Tibial nerve (tissue), 4 donors: ENCODE results near the gene PFKFB4. TPM values are rescaled to one million over a fixed set of nuclear protein-coding genes. Genes with fewer than 3 reads are reported as not detected.
A peak's percentile ranks its signal among the peaks of the same experiment; 100 is the strongest.

ENCODE experiments used
- DNase-seq, 2 donors: peaks; one replicate each; pipeline ENCODE4 v3.0.0-alpha.2; 2019; ENCODE audit warnings: low spot score in 2 of 2
- H3K27ac ChIP-seq, 4 donors: fragments of 200-600 bp; sonication (generic) in 3 of 4; one replicate each; pipeline ENCODE4 v1.5.1; 2017 to 2019; ENCODE audit warnings: mild to moderate bottlenecking in 1 of 4
- H3K27me3 ChIP-seq, 2 donors: fragments of 200-600 bp; sonication (generic) in 1 of 2; one replicate each; pipeline versions ENCODE4 v1.5.1 to v1.6.0; 2017 to 2019
- H3K36me3 ChIP-seq, 3 donors: fragments of 200-600 bp; sonication (generic); one replicate each; pipeline ENCODE4 v1.5.1; 2018 to 2019
- H3K4me1 ChIP-seq, 4 donors: fragments of 200-600 bp; sonication (generic) in 3 of 4; one replicate each; pipeline ENCODE4 v1.5.1; 2017 to 2019
- H3K4me3 ChIP-seq, 4 donors: fragments of 200-600 bp; sonication (generic) in 3 of 4; one replicate each; pipeline ENCODE4 v1.5.1; 2017 to 2019; ENCODE audit warnings: mild to moderate bottlenecking in 1 of 4, moderate library complexity in 1 of 4
- H3K9me3 ChIP-seq, 4 donors: fragments of 200-600 bp; sonication (generic) in 3 of 4; one replicate each; pipeline ENCODE4 v1.5.1; 2017 to 2019
- EP300 ChIP-seq, 2 donors: sonication (generic); formaldehyde crosslinking; IDR thresholded peaks; one replicate each; pipeline ENCODE4 v1.6.1; 2017; ENCODE audit warnings: antibody characterized with exemption in 2 of 2, mild to moderate bottlenecking in 1 of 2
- POLR2A ChIP-seq, 2 donors: fragments of 450-650 bp; IDR thresholded peaks; one replicate each; pipeline ENCODE4 v1.6.1; 2017; ENCODE audit warnings: antibody characterized with exemption in 2 of 2, mild to moderate bottlenecking in 2 of 2, moderate library complexity in 2 of 2
- WGBS, 2 donors: methylation state at CpG; one replicate each; pipeline ENCODE4 v1.1.5; 2018; 5-methylcytosine and 5-hydroxymethylcytosine counted together
- total RNA-seq, 4 donors: library from RNA; depleted of rRNA; stranded (reverse); fragments of >200 nt; gene quantifications; one replicate each; pipeline ENCODE4 v1.1.0, GENCODE V29; 2016
- TF ChIP-seq, protein P1 (sequence below), 5 experiments: fragments of 200-600 bp in 3 of 5; fragments of 450-650 bp in 2 of 5; sonication (generic) in 3 of 5; IDR thresholded peaks; one replicate each; pipeline ENCODE4 v1.5.1; 2016 to 2019; ENCODE audit warnings: antibody characterized with exemption in 5 of 5, mild to moderate bottlenecking in 3 of 5, moderate library complexity in 2 of 5

PFKFB4 gene
- total RNA-seq: 1 to 10 TPM; 2.2 to 9.0 (median 7.6) TPM

DNA sequence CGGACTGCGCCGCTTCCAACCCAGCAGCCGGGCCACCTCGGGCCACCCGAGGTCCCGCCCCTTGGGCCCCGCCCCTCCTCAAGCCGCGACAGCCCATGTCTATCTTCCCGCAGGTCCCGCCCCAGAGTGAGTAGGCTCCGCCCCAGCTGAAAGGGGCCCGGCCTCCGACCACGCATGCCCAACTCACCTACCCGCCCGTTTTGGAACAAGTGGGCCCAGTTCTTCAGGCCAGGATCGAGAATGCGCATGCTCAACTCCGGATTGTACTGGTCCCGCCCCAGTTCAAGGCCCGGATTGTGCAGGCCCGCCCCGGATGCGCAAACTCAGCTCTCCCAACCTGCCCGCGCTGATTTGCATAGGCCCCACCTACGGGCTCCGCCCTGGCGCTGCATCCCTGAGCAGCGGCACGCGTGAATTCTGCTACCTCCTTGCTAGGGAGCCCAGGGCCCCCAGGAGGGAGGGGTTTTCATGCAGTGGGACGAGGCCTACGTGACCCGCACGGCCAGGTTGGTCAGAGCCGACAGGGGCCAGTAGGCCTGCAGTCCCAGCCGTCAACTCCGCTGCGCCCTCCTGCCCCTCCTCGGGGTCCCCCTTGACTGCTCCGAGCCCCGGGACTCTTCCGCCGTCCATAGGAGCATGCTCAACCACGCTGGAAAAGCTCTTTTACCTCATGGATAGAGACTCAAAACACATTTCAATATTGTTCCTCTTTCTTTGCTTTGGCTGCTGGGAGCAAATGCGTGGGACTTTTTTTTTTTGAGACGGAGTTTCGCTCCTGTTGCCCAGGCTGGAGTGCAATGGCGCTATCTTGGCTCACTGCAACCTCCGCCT lies at the start of gene PFKFB4:
PFKFB4 (minus strand) TSS at position 8 of the 831 bp plus-strand sequence. CDS start 26 bp downstream, outside the sequence.
- TF ChIP-seq POLR2A (IDR thresholded peaks at IDR 0.05) (peak in 1 of 2 donors; percentile 57), EP300 (IDR thresholded peaks at IDR 0.05) (peak; percentile 74 to 96)
- TF ChIP-seq, protein P1, sequence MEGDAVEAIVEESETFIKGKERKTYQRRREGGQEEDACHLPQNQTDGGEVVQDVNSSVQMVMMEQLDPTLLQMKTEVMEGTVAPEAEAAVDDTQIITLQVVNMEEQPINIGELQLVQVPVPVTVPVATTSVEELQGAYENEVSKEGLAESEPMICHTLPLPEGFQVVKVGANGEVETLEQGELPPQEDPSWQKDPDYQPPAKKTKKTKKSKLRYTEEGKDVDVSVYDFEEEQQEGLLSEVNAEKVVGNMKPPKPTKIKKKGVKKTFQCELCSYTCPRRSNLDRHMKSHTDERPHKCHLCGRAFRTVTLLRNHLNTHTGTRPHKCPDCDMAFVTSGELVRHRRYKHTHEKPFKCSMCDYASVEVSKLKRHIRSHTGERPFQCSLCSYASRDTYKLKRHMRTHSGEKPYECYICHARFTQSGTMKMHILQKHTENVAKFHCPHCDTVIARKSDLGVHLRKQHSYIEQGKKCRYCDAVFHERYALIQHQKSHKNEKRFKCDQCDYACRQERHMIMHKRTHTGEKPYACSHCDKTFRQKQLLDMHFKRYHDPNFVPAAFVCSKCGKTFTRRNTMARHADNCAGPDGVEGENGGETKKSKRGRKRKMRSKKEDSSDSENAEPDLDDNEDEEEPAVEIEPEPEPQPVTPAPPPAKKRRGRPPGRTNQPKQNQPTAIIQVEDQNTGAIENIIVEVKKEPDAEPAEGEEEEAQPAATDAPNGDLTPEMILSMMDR (IDR thresholded peaks at IDR 0.05): peak in 2 of 5 experiments; percentile 12 to 40
- Histone ChIP-seq H3K4me1 (peaks cover 0 to 57% (median 33%) of the 10 kb centered on the region in 4 donors), H3K27ac (peak within 1 kb of the TSS; percentile 39 to 83 (median 79)), H3K36me3 (no peaks in the 10 kb centered on the region), H3K4me3 (peak within 1 kb of the TSS; percentile 36 to 69 (median 64)), H3K27me3 (no peaks in the 10 kb centered on the region), H3K9me3 (no peaks in the 10 kb centered on the region)
- 0 to 1% methylated on average over 22 to 40 of the region's 53 CpGs for WGBS, 2 donors
- DNase-seq: peak; percentile 98

DNA sequence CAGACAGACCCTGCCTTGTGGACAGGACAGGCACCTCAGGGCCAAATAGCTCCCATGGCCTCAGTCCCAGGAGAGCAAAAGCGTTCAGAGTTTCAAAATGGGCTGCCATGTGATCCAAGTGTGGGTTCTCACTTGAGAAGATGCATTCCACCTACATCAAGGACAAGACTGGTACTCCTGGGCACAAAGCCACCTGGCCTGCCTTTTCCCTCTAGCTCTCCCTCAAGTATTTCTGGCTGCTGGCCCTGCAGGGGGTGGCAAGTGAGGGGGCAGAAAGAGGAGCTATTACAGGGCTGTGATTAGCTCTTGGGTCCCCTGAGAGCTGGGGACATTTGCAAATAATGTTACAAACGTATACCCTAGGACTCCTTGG lies 45.0 kb upstream of the PFKFB4 start:
- 44 to 74% methylated on average over 2 of the region's 2 CpGs for WGBS, 2 donors

DNA sequence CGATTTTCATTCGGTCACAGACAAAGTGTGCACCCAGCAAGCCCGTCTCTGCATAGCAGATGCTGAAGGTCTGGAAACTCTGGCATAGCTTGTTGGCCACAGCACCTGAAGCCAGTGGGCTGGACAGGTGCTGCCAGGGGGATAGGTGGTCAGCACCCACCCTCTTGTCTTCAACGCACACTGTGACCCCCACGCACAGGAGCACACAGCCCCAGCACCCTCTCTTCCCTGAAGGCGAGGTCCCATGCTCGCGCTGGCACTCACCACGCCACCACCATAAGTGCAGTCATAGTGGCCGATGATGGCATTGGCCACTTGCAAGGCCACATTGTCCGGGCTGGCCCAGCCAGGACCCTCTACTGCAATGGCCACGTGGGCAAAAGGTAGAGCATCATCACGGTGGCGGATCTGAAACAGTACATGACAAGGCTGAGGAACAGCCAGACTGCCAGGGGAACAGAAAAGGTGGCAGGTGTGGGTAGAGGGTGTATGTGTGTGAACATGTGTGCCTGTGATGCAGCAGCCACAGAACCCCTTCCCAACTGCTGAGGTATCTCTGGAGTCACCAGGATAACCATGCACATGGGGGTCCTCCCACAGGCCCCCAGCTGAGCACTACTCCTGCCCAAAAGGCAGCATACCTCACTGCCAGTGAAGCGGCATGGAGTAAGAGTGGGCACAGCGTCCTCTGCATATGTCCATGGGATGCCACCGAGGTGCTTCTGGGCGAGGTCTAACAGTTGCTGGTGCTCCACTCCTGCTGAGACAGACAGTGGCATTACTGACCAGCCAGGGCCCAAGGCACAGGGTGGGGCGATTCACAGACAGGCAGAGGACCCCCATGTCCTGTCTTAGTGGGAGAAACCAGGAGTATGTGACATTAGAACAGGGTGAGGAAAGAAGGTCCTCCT lies 44.4 kb upstream of the PFKFB4 start:
- Histone ChIP-seq H3K4me1 (peaks cover 0 to 18% (median 0%) of the 10 kb centered on the region in 4 donors), H3K9me3 (no peaks in the 10 kb centered on the region), H3K36me3 (peaks cover 5 to 87% (median 53%) of the 10 kb centered on the region in 3 donors), H3K27ac (no peak overlapping the region), H3K4me3 (no peak overlapping the region), H3K27me3 (no peaks in the 10 kb centered on the region)
- 87 to 92% methylated on average over 18 to 19 of the region's 19 CpGs for WGBS, 2 donors
- no peak for DNase-seq
- TF ChIP-seq EP300 (IDR thresholded peaks at IDR 0.05): no peak
- TF ChIP-seq, protein P1 (IDR thresholded peaks at IDR 0.05): no peak
- no peak for TF ChIP-seq POLR2A (IDR thresholded peaks at IDR 0.05)

More for the DNA sequence above, 45.0 kb upstream of the PFKFB4 start:
- Histone ChIP-seq H3K4me3 (no peak overlapping the region), H3K4me1 (peaks cover 0 to 18% (median 0%) of the 10 kb centered on the region in 4 donors), H3K27ac (no peak overlapping the region), H3K9me3 (no peaks in the 10 kb centered on the region), H3K27me3 (no peaks in the 10 kb centered on the region), H3K36me3 (peaks cover 5 to 93% (median 53%) of the 10 kb centered on the region in 3 donors)
- no peak for DNase-seq
- TF ChIP-seq POLR2A (IDR thresholded peaks at IDR 0.05) (no peak), EP300 (IDR thresholded peaks at IDR 0.05) (no peak)
- TF ChIP-seq, protein P1 (IDR thresholded peaks at IDR 0.05): no peak

GRCh38 chr3:48599509-48600285 lies 43.1 kb upstream of the PFKFB4 start:
- Histone ChIP-seq H3K36me3 (peaks cover 5 to 74% (median 44%) of the 10 kb centered on the region in 3 donors), H3K27me3 (no peaks in the 10 kb centered on the region), H3K4me3 (no peak overlapping the region), H3K27ac (peak overlapping the region in 3 of 4 donors; percentile 51 to 64 (median 55)), H3K4me1 (peaks cover 0 to 30% (median 6%) of the 10 kb centered on the region in 4 donors), H3K9me3 (no peaks in the 10 kb centered on the region)
- WGBS, 2 donors: 89 to 91% methylated on average over 11 of the region's 12 CpGs
- no peak for DNase-seq
- TF ChIP-seq, protein P1 (IDR thresholded peaks at IDR 0.05): no peak
- TF ChIP-seq EP300 (IDR thresholded peaks at IDR 0.05): no peak
- TF ChIP-seq POLR2A (IDR thresholded peaks at IDR 0.05): no peak
